ENCODE measurements around the gene ATP8A1. TPM values are rescaled to one million over a fixed set of nuclear protein-coding genes. Genes with fewer than 3 reads are reported as not detected.

Gene ATP8A1
- total RNA-seq, 2 donors from 2014 or later = 17.9 to 18.7 TPM

GRCh38 chr4:42401171-42401570, 255.7 kb downstream of the ATP8A1 start:
- 86 to 90% methylated on average over 4 to 9 of the region's 9 CpGs for WGBS, 2 experiments (ENCODE audit: insufficient coverage in 1 of 2, insufficient read length in 1 of 2)
- Histone ChIP-seq H3K27ac (ENCODE audit: low read depth, low read length) (no peak overlapping the region), H3K9me3 (ENCODE audit: control insufficient read depth, low read length) (no peaks in the 10 kb centered on the region), H3K9ac (ENCODE audit: extremely low read depth, low read length, poor library complexity, severe bottlenecking) (no peak overlapping the region), H3K4me3 (ENCODE audit: low read length) (no peak overlapping the region), H3K36me3 (ENCODE audit: control insufficient read depth, insufficient read depth, low read length) (no peaks in the 10 kb centered on the region), H3K4me1 (ENCODE audit: control insufficient read depth, insufficient read depth, low read length) (no peaks in the 10 kb centered on the region), H3K27me3 (ENCODE audit: control insufficient read depth, insufficient read depth, low read length, poor library complexity, severe bottlenecking) (peaks cover 51% of the 10 kb centered on the region)
- H3K4me1 Mint-ChIP-seq = peaks cover 32% of the 10 kb centered on the region
- no peaks in the 10 kb centered on the region for H3K9me3 Mint-ChIP-seq
- peak; percentile 69 for DNase-seq
- peak; percentile 59 for TF ChIP-seq CTCF (conservative IDR thresholded peaks at IDR 0.05)
- H3K36me3 Mint-ChIP-seq (ENCODE audit: low read depth) = peaks cover 15% of the 10 kb centered on the region
- peak overlapping the region; percentile 81 for H3K4me3 Mint-ChIP-seq
- H3K27ac Mint-ChIP-seq = peak overlapping the region; percentile 39
- H3K27me3 Mint-ChIP-seq (ENCODE audit: insufficient read depth) = peaks cover 67% of the 10 kb centered on the region

GRCh38 chr4:42399393-42399792, 257.5 kb downstream of the ATP8A1 start:
- Histone ChIP-seq H3K4me1 (ENCODE audit: control insufficient read depth, insufficient read depth, low read length) (no peaks in the 10 kb centered on the region), H3K27me3 (ENCODE audit: control insufficient read depth, insufficient read depth, low read length, poor library complexity, severe bottlenecking) (peaks cover 68% of the 10 kb centered on the region), H3K27ac (ENCODE audit: low read depth, low read length) (no peak overlapping the region), H3K9ac (ENCODE audit: extremely low read depth, low read length, poor library complexity, severe bottlenecking) (no peak overlapping the region), H3K9me3 (ENCODE audit: control insufficient read depth, low read length) (no peaks in the 10 kb centered on the region), H3K4me3 (ENCODE audit: low read length) (peak overlapping the region; percentile 92), H3K36me3 (ENCODE audit: control insufficient read depth, insufficient read depth, low read length) (no peaks in the 10 kb centered on the region)
- Mint-ChIP-seq H3K27me3 (ENCODE audit: insufficient read depth) (peaks cover 75% of the 10 kb centered on the region), H3K27ac (peak overlapping the region; percentile 64), H3K4me1 (peaks cover 32% of the 10 kb centered on the region), H3K9me3 (no peaks in the 10 kb centered on the region), H3K36me3 (ENCODE audit: low read depth) (peaks cover 15% of the 10 kb centered on the region), H3K4me3 (peak overlapping the region; percentile 81)
- WGBS, 2 experiments (ENCODE audit: insufficient coverage in 1 of 2, insufficient read length in 1 of 2) = 22 to 29% methylated on average over 6 to 10 of the region's 10 CpGs
- peak; percentile 78 for DNase-seq
- TF ChIP-seq CTCF (conservative IDR thresholded peaks at IDR 0.05) = peak; percentile 20

- Histone ChIP-seq H3K27ac (ENCODE audit: low read depth, low read length) (no peak overlapping the region), H3K36me3 (ENCODE audit: control insufficient read depth, insufficient read depth, low read length) (no peaks in the 10 kb centered on the region), H3K9me3 (ENCODE audit: control insufficient read depth, low read length) (no peaks in the 10 kb centered on the region), H3K9ac (ENCODE audit: extremely low read depth, low read length, poor library complexity, severe bottlenecking) (no peak overlapping the region), H3K27me3 (ENCODE audit: control insufficient read depth, insufficient read depth, low read length, poor library complexity, severe bottlenecking) (peaks cover 68% of the 10 kb centered on the region), H3K4me3 (ENCODE audit: low read length) (peak overlapping the region; percentile 92), H3K4me1 (ENCODE audit: control insufficient read depth, insufficient read depth, low read length) (no peaks in the 10 kb centered on the region)
- TF ChIP-seq CTCF (conservative IDR thresholded peaks at IDR 0.05) = no peak
- H3K4me3 Mint-ChIP-seq = peak overlapping the region; percentile 81
- peaks cover 32% of the 10 kb centered on the region for H3K4me1 Mint-ChIP-seq
- peaks cover 75% of the 10 kb centered on the region for H3K27me3 Mint-ChIP-seq (ENCODE audit: insufficient read depth)
- peak overlapping the region; percentile 64 for H3K27ac Mint-ChIP-seq
- H3K9me3 Mint-ChIP-seq = no peaks in the 10 kb centered on the region
- peaks cover 15% of the 10 kb centered on the region for H3K36me3 Mint-ChIP-seq (ENCODE audit: low read depth)
- WGBS, 2 experiments (ENCODE audit: insufficient coverage in 1 of 2, insufficient read length in 1 of 2) = 1 to 3% methylated on average over 14 to 24 of the region's 24 CpGs
- peak; percentile 84 for DNase-seq
These were observed 258.0 kb downstream of the ATP8A1 start for GRCh38 chr4:42398871-42399331.

Measured in endodermal cell (in vitro differentiated cells).